CD4-positive, alpha-beta T cell treated with Interleukin-6 for 4 hours (primary cell): Measurements from ENCODE around the gene EDAR.

Experiments
- DNase-seq: peaks from one replicate; pipeline ENCODE4 v3.0.0-alpha.2; 2020; ENCODE audit warnings: mixed read lengths

The EDAR gene

DNA sequence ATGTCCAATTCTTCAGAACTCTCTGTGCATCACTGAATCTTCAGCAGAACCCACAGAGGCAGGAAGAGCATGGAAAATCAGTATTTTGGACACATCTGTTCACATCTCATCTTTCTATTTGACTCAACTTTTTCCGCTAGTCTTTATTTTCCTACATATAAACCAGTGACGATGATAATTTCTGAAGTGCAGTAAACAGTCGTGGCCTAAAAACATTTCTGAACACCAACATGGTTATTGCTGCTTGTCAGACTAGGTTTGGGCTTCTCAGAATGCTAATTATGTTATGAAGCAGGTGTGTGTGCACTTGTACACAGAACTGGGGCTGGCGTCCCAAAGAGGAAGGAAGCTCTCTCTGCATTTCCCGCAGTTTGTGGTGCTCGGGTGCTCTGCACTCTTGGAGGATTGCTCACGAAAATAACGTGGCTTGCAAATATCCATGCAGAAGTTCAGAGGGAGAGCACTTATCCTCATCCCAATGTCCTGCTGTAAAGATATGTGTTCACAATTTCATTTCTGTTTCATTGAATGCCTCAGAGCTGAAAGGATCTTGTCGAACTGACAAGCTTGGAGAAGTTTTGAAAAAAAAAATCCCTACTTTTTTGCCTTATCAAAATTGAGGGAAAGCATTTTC is 50.8 kb downstream of the EDAR start:
- DNase-seq, result peak; percentile 46

GRCh38 chr2:108937367-108938017 is 51.5 kb downstream of the EDAR start:
- DNase-seq, result no peak

DNA sequence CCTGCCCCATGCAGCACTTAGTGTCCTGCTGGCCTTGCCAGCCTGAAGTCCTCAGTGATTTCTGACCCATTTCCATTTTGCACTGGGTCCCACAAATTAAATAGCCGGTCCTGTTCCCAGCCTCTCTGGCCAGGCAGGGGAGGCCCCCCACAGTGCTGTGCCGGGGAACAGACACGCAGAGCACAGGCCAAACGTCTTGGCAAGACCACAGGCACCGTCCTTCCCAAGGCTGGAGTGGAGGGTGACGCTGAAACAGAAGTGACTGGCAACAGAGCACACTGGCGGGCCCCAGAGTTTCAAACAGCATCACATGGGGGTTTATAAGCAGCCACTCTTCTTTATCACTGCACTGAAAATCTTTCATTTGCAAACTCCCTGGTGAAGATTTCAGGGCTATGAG is 52.2 kb downstream of the EDAR start:
- DNase-seq, result no peak

DNA sequence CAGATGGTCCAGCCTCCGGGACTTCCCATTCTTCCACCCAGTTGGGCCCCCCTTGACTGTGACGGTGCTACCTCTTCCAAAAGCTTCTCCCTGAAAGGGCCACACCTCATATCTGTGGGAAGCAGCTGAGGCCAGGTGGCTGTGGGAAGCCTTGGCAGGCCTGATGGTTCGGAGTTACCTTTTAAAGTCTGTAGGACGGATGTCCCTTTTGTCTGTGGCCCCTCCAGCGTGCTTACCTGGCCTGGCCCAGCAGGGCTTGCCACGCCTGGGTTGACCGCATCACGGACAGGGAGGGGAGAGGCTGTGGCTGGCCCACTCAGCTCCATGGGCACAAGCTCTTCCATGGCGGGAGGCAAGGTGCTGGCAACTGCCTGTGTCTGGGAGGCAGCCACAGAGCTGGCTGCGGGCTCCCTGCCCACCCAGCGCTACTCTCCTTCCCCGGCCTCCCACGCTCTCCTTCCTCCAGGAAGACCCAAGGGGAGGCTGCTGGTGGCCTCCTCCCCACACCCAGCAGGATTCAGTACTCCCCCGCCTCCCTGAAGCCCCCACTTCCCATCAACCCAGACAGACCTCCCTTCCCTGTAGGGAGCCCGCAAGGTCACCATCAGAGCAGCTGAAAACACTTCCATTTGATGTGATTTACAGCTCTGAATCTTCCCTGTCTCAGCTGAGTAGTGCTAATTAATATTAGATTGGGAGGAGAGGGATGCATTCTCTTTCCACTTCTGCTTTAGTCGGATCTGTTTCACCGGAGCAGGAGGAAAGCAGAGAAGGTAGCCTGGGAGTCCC is 52.8 kb downstream of the EDAR start:
- no peak for DNase-seq

DNA sequence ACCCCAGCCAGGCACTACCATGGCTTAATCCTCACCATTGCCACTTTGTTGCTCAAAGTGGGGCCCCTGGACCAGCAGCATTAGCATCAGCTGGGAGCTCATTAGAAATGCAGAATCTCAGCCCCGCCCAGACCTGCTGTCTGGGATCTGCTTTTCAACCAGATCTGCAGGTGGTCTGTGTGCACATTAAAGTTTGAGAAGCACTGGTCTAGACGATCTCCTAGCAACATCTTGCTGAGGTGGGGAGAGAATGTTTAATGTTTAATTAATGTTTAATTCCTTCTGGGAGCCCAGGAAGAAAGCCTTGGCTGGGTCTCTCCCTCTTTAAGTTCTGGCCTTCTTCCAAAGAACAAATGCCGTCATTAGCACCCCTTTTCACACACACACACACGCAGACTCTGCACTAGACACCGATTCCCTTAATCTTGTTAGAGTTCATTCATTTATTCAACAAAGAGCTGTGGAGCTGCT is 53.7 kb downstream of the EDAR start:
- no peak for DNase-seq

DNA sequence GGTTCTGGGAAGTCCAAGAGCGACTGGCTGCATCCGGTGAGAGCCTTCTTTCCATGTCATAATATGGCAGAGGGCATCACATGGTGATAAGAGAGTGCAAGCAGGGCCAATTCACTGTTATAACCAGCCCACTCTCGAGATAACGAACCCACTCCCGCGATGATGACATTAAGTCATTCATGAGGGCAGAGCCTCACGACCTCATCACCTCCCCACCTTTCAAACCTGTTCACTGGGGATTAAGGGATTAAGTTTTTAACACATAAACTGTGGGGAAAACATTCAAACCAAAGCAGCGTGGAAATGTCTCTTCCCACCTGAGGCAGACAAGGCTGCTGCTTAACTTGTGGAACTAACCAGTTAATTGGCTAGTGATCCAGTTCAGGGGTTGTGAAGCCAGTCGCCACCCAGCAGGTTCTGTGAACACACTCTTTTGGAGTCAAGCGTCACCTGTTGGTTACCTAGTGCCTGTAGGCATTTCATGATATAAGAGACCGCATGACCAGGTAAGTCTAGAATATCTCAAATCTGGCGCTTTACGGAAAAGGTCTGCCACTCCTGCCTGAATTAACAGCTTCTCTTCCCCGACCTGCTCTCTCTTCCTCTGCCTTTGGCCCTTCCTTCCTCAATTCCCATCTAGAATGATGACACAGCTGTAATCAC is 54.3 kb downstream of the EDAR start:
- no peak for DNase-seq

GRCh38 chr2:108934151-108934550 is 54.9 kb downstream of the EDAR start:
- DNase-seq, result no peak

DNA sequence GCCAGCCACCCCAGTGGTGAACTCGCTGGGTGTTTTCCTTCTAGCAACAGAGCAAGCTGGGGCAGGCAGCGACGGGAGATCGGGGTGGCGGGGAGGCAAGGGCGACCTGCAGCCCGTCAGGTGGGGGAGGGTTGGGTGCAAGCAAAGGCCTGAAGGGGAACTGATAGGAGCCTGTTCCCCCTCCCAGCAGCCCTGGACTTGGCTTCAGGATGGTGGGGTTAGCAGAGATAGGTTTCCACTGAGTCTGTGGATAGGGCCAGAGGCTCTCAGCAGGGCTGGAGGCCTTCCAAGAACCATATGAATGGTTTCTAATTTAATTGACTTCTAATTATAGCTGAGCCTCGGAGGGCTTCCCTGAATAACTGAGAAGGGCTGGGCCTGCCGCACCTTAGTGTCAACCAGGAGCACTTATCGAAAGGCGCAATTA is 55.3 kb downstream of the EDAR start:
- DNase-seq, result no peak

DNA sequence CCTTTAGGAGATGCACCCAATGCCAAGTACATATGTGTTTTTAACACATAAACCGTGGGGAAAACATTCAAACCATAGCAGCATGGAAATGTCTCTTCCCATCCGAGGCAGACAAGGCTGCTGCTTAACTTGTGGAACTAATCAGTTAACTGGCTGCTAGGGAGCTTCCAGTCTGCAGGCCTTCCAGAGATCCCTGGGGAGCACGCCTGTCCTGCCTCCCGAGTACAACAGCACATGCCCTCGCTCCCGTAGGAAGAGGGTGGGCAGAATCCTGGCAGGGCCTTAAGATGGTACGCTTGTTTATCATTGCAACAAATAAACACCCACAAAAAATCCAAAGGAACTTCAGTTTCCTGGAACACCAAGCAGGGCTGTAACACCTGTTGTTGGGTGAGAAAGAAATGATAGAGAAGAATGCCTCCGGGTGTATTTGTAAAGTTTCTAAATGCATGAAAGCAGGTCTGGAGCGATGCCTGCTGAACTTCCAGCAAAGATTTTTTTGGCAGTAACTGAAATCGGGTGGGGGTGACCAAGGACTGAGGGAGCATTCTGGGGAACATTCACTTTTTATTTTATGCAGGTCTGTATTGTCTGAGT is 56.2 kb downstream of the EDAR start:
- no peak for DNase-seq

- no peak for DNase-seq
Measured at GRCh38 chr2:108931372-108931771, 57.6 kb downstream of the EDAR start.

DNA sequence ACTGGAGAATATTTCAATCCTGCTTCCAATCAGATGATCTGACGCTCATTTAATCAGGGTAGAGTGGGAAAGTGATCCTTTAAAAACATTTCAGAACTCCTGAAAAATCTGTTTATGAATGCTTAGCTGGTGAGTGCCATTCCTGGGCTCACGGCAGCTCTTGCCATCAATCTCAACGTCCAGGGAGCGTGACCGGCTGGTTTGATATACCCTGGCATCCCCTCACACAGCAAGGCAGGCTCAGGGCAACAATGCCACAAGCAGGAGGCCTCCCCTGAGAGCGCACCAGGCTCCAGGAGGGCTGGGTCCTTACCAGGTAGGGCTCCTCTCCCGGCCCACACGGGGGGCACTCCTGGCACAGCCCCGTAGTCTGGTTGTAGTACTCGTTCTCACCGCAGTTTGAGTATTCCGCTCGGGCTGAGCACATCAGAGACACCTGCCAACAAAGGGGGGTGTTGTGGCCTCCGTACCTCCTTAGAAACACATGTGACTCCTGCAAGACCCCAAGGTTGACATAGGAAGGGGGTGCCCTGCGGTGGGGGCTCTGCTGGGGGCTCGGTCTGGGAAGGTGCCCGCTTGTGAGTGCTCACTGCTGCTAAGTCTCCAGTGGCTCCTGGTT is 59.1 kb downstream of the EDAR start:
- DNase-seq, result no peak

DNA sequence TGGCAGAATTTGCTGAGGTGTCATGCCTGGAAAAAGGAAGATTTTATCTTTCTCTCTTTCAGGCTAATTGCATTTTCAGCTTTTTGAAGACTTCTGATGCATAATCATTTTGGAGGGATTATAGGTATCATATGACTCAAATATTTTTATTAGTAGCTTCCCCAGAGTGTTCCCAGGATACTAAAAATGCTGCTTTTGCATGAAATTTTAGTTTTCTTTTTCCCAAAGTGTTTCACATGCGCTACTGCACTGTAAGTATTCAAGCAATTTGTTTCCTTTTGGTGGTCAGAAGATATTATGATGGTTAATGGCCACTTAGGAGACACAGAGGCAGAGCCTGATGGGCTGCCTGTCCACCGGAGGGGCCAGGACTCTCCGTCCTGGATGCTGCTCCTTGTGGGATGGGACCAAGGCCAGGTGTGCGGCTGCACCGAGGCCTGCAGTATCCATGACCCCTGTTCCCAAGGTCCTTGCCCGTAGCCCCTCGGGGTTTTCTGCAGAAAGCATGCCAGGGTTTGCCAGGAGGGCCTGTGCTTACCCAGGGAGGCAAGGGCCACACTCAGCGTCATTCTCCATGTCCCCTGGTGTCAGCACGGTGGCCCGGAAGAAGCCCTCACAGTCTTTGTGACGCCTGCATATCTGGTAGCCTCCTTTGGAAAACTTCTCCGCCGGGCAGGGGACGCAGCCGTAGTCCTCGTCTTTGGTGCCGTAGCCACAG is 60.2 kb downstream of the EDAR start:
- no peak for DNase-seq

DNA sequence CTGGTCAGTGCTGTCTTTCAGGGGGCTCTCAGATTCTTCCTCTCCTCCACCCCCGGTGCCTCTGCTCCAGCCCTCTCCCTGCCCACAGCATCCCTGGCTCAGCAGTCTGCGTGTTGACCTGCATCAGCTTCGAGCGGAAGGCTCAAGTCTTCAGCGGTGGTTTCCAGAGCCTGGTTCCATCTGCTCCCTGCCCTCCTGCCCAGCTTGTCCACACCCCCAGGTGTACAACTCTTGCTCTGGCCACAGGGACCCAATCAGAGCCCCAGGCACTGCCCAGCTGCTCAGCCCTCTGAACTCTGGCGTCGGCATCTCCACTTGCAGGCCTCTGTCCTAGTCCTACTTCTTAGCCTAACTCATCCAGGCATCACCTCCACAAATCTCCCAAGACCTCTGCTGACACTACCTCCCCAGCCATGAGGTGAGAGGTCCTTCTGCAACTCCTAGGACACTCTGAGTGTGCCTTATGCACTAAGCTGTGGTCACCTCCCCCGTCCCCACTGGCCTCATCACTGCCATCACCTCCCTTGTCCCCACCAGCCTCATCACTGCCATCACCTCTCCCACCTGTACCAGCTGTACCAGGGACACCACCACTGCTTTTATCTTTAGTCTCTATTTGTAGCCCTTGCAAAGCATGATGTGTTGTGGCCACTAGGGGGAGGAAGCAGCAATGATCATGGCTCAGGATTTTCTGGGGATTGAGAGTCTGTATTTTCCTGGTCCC is 60.9 kb downstream of the EDAR start:
- peak; percentile 62 for DNase-seq

- no peak for DNase-seq
Measured at GRCh38 chr2:108927405-108927804, 61.6 kb downstream of the EDAR start.

DNA sequence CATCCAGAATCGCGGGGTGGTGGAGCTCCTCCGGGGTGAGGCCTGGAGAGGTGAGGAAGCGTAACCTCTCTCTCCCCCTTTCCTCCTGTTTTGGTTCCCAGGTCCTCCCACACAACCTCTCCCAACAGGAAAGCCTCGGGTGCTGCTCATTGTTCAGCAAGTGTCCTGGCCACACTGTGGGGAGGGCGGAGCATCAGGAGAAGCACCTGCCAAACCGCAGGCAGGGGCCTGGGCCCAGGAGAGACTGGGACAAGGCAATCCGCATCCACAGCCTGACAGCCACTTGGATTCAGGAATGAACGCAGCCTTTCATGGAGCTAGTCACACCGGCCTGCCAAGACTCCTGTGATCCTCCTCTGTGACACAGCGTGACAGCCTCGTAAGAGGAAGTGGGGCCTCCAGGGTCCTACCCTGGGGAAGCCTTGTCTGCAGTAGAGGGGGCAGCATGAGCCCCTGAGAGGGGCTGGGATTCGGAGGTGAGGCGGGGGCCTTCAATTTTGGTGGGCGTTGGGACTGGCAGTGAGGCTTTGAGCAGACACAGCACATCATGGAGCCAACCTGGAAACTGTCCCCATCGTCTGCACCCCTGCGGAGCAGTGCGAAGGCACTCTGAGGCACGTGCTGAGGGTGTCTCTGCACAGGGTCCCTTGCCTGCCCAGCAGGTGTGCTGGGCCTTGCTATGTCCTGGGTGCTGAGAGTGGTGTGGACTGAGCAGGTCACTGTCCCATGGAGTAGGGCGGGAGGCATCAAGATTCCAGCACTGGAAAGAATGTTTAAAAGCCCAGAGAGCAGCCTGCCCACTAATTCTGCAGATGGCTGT is 62.2 kb downstream of the EDAR start:
- no peak for DNase-seq

DNA sequence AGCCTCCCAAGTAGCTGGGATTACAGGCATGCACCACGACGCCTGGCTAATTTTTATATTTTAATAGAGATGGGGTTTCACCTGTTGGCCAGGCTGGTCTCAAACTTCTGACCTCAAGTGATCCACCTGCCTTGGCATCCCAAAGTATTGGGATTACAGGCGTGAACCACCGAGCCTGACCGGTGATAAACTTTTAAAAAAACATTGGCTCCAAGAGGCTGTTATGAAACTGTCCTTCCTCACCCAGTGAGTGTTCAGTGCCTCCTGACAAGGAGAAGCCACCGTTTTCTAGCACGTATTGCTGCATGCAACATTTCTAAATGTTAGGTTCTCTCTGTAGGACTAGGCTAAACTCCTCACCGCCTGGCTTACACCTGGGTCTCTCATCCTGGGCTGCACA is 63.3 kb downstream of the EDAR start:
- DNase-seq, result no peak

DNA sequence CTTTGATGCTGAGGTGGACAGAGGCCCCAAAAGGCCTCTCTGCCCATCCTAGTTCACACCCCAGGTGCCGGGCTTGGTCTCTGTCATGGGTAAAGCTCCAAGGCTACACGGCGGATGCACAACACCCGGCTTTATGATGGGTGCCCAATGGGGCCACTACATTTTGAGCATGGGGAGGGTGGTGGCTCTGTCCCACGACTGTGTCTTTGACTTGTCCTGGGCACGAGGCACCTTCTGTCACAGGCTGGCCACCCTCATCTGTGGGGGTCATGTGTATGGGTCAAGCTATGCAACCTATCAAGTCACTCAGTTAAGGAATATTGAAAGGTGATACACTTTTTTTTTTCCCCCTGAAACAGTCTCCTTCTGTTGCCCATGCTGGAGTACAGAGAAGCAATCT is 63.7 kb downstream of the EDAR start:
- no peak for DNase-seq

GRCh38 chr2:108924580-108925251 is 64.3 kb downstream of the EDAR start:
- DNase-seq, result no peak

- no peak for DNase-seq
Measured at GRCh38 chr2:108923736-108924579, 65.1 kb downstream of the EDAR start.
